Right lobe of liver (tissue), 4 donors: ENCODE results near the gene CCT5.

Source experiments
- CTCF ChIP-seq, 4 donors: fragments of 200-600 bp in 3 of 4; fragments of 450-650 bp in 1 of 4; IDR thresholded peaks; one replicate each; pipeline versions ENCODE4 v1.5.1 to v1.8.0; 2016 to 2022; ENCODE audit warnings: antibody characterized with exemption in 4 of 4, mild to moderate bottlenecking in 2 of 4
- POLR2A ChIP-seq: fragments of 450-650 bp; IDR thresholded peaks from one replicate; pipeline ENCODE4 v1.6.1; 2017; ENCODE audit warnings: antibody characterized with exemption, mild to moderate bottlenecking
- donor health status: DM: no; HTN: no; CAD: no.
- donor health status: DM: no; HTN: no; CAD: no.
- donor health status: DM: no; HTN: yes; CAD: no.

- no peak for TF ChIP-seq CTCF (IDR thresholded peaks at IDR 0.05)
- TF ChIP-seq POLR2A, result no peak
Measured at GRCh38 chr5:10278658-10279279, 28.7 kb downstream of the CCT5 start.
